HG03439 (cell line): ENCODE measurements around the gene IGDCC3.
A peak's percentile ranks its signal among the peaks of the same experiment; 100 is the strongest.

Experiments used
- ATAC-seq: cut with Tn5 transposase; IDR thresholded peaks from one replicate; pipeline ENCODE4 v1.9.1; 2021; ENCODE audit warnings: mild to moderate bottlenecking, moderate library complexity; ENCODE audit not compliant: unreplicated experiment

Gene IGDCC3

DNA sequence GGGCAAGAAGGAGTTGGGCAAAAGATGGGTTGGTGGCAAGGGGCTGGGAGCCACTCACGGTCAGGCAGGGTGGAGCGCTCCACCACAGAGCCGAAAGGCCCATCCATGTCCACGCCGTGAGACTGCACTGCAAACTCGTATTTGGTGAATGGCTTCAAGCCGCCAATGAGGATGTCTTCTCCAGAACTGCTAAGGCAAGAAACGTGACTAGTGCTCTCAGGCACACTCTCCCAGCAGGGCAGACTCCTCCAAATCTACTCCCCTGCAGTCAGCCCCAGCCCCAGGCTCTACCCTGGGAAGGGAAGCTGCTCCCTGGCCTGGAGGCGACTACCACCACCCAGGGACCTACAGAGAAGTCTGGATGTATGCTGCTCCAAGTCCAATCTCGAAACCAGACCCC lies 11.4 kb upstream of the IGDCC3 start:
- no peak for ATAC-seq

DNA sequence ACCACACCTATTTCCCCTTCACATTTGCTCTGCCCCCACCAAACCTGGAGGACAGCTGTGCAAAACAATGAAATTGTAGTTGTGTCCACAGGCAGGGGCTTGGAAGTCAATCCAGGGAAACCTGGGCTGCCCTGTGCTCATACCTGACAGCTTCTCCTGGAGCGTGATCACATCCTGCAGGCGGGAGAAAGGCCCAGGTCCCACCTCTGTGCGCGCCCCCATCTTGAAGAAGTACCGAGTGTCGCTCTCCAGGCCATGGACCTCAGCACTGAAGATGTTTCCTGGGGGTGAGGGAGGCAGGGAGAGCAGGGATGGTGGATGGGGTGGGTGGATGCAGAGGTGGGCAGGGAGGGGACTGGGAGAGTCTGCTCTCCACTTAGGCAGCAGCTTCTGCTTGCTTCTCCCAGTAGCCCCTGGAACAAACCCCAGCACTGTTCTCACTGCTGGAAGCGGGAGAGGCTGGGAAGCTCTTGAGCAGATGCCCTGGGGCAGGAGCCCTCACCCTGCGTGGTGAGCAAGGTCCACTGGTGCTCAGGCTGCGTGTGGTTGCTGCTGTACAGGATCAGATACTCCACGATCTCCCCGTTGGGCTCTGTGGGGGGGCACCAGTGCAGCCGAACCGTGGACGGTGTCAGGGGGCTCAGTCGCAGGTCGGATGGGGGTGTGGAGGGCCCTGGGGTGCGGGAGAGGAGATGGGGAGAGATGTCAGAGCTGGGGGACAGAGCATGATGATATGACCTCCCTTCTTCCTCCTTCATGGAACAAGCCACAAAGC lies 10.7 kb upstream of the IGDCC3 start:
- ATAC-seq, result no peak

GRCh38 chr15:65386886-65387285 lies 9.1 kb upstream of the IGDCC3 start:
- no peak for ATAC-seq

DNA sequence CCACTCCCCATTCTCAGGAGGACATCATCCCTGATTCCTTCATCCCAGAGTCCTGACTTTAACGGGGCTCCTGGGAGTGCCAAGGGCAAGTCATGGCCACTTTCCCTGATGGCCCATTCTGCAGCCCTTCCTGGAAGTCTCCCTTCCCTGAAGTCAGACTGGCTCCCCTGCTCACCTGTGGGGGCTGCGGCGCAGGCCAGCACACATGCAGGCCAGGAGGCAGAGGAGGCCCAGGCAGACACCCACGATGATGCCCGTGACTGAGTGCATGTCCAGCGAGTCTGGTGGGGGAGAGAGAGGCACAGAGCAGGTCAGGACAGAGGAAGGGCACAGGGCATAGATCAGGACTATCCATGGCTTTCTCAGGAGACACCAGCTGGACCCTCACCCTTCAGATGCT lies 8.6 kb upstream of the IGDCC3 start:
- no peak for ATAC-seq

GRCh38 chr15:65385870-65386258 lies 8.1 kb upstream of the IGDCC3 start:
- no peak for ATAC-seq

GRCh38 chr15:65384895-65385869 lies 7.4 kb upstream of the IGDCC3 start:
- peak; percentile 71 for ATAC-seq

DNA sequence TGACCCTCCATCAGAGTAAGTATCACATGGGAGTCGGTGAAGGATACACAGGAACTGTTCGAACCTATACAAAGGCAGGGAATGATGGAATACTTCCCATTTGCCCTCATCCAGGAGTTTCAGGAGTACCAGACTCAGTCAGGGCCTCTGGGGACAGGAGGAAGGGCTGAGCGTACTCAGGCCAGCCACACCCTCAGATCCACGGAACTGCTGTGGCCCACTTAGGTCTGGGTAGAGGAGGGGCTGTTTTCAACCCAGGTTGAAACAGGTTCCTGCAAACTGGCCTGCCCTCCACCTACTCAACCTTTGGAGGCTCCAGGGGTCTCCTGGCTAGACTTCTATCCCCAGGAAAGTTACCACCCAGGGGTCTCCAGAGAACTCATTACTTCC lies 6.7 kb upstream of the IGDCC3 start:
- ATAC-seq, result no peak

GRCh38 chr15:65383991-65384390 lies 6.2 kb upstream of the IGDCC3 start:
- ATAC-seq, result no peak

GRCh38 chr15:65383456-65383855 lies 5.7 kb upstream of the IGDCC3 start:
- no peak for ATAC-seq

GRCh38 chr15:65382921-65383320 lies 5.1 kb upstream of the IGDCC3 start:
- no peak for ATAC-seq

- no peak for ATAC-seq
Observed at GRCh38 chr15:65382146-65382491, 4.3 kb upstream of the IGDCC3 start.

GRCh38 chr15:65381445-65382145 lies 3.8 kb upstream of the IGDCC3 start:
- ATAC-seq, result no peak

GRCh38 chr15:65379986-65380385 lies 2.2 kb upstream of the IGDCC3 start:
- no peak for ATAC-seq

- ATAC-seq, result no peak
Observed at GRCh38 chr15:65377105-65377975, 462 bp downstream of the IGDCC3 start.

- ATAC-seq, result no peak
Observed at GRCh38 chr15:65376767-65377104, 1.1 kb downstream of the IGDCC3 start.

GRCh38 chr15:65375871-65376607 lies 1.8 kb downstream of the IGDCC3 start:
- no peak for ATAC-seq

GRCh38 chr15:65374821-65375401 lies 2.9 kb downstream of the IGDCC3 start:
- ATAC-seq, result no peak

GRCh38 chr15:65374334-65374733 lies 3.5 kb downstream of the IGDCC3 start:
- no peak for ATAC-seq

DNA sequence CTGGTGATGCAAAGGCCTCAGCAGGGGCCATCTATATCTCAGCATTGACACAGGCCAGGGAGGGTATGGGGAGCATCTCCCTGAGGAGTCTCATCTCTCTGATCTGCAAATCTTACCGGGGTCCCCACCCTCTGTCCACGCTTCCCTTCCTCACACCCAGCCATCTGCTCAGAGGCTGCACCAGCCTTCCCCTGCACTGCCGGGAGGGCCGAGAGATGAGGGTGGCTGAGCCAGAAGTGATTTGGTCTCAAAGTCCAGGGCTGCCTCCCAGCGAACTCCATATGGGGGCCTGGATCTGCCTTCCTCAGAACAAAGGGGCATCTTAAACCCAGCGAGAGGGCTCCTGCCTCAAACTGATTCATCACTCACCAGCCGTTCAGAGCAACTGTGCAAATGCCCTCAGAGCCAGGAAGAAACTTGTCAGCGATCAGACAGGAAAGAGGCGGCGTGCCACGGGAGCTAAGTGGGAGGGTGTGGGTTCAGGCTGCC lies 4.6 kb downstream of the IGDCC3 start:
- ATAC-seq, result no peak

- ATAC-seq, result no peak
Observed at GRCh38 chr15:65372787-65373067, 5.1 kb downstream of the IGDCC3 start.
